ENCODE results near the gene EHMT1. TPM values are rescaled to one million over a fixed set of nuclear protein-coding genes. Genes with fewer than 3 reads are reported as not detected.

EHMT1 gene
- 100 to 1,000 TPM in 3 of 4 donors, 10 to 100 TPM in 1; 77.2 to 300 (median 161) TPM for total RNA-seq

DNA sequence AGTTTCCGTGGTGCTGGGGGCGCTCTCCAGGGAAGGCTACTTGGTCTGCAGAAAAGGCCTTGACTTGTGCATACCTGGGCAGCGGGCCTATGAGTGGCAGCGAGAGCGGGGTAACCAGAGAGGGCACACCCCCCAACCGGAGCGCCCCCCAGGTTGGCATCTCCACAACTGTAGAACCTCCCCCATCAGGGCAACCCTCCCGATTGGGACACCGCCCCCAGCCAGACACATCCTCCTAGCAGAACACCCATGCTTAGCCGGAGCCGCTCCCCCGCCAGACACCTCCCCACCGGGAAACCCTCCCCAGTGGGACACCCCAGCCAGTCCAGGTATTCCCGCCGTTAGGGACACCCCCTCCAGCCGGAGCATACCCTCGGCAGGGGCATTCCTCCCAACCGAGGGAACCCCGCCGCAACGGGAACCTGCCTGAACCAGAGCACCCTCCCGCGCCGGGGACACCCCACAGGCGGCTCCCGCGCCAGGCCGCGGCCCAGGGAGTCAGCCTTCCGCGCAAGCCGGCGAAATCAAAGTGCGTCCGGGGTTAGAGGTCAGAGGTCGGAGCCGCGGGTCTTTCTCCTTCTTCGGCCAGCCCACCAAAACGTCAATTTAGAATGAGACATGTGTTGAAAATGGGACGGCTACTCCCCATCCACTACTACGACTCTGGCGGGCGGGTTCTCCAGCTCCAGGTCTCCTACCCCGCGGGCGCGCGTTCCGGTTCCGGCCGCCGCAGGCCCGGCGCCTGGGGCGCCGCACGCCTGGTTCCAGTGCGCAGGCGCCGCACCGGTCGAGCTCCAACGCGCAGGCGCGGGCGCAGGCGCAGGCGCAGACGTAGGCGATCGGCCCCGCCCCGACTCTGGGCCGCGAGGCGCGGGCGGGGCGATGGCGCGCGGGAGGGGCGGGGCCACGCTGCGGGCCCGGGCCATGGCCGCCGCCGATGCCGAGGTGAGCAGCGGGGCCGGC lies at the start of gene EHMT1:
Gene EHMT1, plus strand, starts transcription at position 901 of the 963 bp plus-strand sequence. Its CDS starts 24 bp downstream, at position 925.
- Histone ChIP-seq H3K27me3 (no peaks in the 10 kb centered on the region), H3K27ac (peak within 1 kb of the TSS; percentile 90 to 96 (median 93)), H3K9me3 (no peaks in the 10 kb centered on the region), H3K4me1 (peaks cover 0 to 41% (median 17%) of the 10 kb centered on the region in 4 donors), H3K4me3 (peak within 1 kb of the TSS; percentile 73 to 94 (median 90)), H3K36me3 (peaks cover 0 to 30% (median 0%) of the 10 kb centered on the region in 3 donors)
- DNase-seq, result peak; percentile 76 to 93 (median 92)
- TF ChIP-seq POLR2A (IDR thresholded peaks at IDR 0.05), result peak; percentile 82 to 84
- TF ChIP-seq, protein P1, sequence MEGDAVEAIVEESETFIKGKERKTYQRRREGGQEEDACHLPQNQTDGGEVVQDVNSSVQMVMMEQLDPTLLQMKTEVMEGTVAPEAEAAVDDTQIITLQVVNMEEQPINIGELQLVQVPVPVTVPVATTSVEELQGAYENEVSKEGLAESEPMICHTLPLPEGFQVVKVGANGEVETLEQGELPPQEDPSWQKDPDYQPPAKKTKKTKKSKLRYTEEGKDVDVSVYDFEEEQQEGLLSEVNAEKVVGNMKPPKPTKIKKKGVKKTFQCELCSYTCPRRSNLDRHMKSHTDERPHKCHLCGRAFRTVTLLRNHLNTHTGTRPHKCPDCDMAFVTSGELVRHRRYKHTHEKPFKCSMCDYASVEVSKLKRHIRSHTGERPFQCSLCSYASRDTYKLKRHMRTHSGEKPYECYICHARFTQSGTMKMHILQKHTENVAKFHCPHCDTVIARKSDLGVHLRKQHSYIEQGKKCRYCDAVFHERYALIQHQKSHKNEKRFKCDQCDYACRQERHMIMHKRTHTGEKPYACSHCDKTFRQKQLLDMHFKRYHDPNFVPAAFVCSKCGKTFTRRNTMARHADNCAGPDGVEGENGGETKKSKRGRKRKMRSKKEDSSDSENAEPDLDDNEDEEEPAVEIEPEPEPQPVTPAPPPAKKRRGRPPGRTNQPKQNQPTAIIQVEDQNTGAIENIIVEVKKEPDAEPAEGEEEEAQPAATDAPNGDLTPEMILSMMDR (IDR thresholded peaks at IDR 0.05), result peak in 1 of 6 experiments; percentile 6

DNA sequence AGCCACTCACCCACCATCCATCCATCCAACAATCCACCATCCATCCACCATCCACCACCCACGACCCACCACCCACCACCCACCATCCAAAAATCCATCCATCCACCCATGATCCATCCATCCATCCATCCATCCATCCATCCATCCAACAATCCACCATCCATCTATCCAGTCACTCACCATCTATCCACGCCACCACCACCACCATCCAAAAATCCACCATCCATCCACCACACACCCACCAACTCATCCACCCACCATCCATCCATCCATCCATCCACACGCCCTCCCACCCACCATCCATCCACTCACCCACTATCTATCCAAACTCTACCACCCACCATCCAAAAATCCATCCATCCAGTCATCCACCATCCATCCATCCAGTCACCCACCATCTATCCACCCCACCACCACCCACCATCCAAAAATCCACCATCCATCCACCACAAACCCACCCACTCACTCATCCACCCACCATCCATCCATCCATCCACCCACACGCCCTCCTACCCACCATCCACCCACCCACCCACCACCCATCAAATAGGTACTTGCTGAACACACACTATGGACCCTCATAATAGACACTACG lies 49.1 kb upstream of the EHMT1 start:
- Histone ChIP-seq H3K36me3 (peaks cover 0 to 44% (median 0%) of the 10 kb centered on the region in 3 donors), H3K27me3 (no peaks in the 10 kb centered on the region)

DNA sequence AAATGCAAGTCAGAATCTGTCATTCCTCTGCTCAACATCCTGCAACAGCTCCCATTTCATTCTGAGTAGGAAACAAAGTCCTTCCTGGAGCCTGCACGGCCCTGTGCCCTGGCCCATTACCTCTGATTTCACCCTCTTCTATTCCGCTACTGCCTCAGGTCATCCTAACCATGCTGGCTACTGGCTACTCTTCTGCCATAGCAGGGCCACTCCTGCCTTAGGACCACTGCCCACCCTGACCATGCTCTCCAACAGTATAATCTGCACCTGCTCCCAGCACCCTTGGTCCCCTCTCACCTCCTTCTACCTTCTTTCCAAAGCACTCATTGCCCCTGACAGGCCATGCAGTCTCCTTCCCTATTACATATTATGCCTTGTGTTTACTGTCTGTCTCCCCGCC lies 48.2 kb upstream of the EHMT1 start:
- H3K27me3 ChIP-seq, result no peaks in the 10 kb centered on the region
- no peak overlapping the region for H3K4me3 ChIP-seq
- no peak overlapping the region for H3K27ac ChIP-seq
- H3K4me1 ChIP-seq, result no peaks in the 10 kb centered on the region
- no peaks in the 10 kb centered on the region for H3K9me3 ChIP-seq
- no peak for TF ChIP-seq POLR2A (IDR thresholded peaks at IDR 0.05)
- TF ChIP-seq, protein P1 (IDR thresholded peaks at IDR 0.05), result no peak
- peaks cover 0 to 48% (median 0%) of the 10 kb centered on the region in 3 donors for H3K36me3 ChIP-seq
- no peak for DNase-seq

More for the DNA sequence above, 49.1 kb upstream of the EHMT1 start:
- no peak for DNase-seq
- H3K4me3 ChIP-seq, result no peak overlapping the region
- H3K9me3 ChIP-seq, result no peaks in the 10 kb centered on the region
- TF ChIP-seq, protein P1 (IDR thresholded peaks at IDR 0.05), result no peak
- TF ChIP-seq POLR2A (IDR thresholded peaks at IDR 0.05), result no peak
- no peak overlapping the region for H3K27ac ChIP-seq
- no peaks in the 10 kb centered on the region for H3K4me1 ChIP-seq

DNA sequence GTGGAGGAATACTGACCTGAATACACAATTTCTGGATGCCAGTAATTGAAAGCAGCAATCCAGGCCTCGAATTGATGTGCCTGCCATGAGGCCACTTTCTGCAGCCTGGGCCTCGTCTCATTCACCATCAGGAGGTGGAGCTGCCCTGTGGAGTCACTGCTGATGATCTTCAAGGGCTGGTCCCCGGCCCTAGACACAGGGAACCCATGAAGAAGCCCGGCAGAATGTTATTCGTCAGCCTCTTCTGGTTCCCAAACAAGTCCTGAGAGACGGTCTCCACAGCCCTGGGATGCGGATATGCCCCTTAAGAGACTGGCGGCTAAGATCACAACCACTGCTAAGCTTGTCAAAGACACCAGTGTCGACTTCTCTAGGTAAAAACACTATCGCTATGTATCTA lies 44.6 kb upstream of the EHMT1 start:
- Histone ChIP-seq H3K4me1 (peaks cover 0 to 20% (median 8%) of the 10 kb centered on the region in 4 donors), H3K27me3 (no peaks in the 10 kb centered on the region), H3K9me3 (no peaks in the 10 kb centered on the region), H3K27ac (no peak overlapping the region), H3K4me3 (no peak overlapping the region), H3K36me3 (peaks cover 0 to 51% (median 0%) of the 10 kb centered on the region in 3 donors)
- no peak for TF ChIP-seq POLR2A (IDR thresholded peaks at IDR 0.05)
- TF ChIP-seq, protein P1 (IDR thresholded peaks at IDR 0.05), result no peak
- no peak for DNase-seq

DNA sequence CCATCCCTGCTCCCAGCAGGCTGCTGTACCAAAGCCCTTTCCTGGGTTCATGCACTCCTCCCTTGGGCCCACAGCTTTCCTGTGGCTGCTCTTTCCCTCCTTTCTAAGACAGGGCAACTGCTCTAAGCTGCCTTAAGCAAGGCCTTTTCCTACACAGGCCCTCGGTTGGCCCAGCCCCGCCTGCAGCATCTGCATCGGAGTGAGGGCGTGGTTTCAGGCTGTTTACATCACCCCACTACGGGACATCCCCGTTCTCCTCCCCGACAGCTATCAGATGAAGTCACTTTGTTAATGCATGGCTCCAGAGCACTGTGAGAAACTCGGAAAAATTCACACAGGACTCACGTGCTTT lies 43.5 kb upstream of the EHMT1 start:
- Histone ChIP-seq H3K27ac (peak overlapping the region in 1 of 4 donors; percentile 22), H3K9me3 (no peaks in the 10 kb centered on the region), H3K4me1 (peaks cover 0 to 20% (median 10%) of the 10 kb centered on the region in 4 donors), H3K4me3 (no peak overlapping the region), H3K27me3 (no peaks in the 10 kb centered on the region), H3K36me3 (peaks cover 0 to 51% (median 0%) of the 10 kb centered on the region in 3 donors)
- no peak for DNase-seq
- no peak for TF ChIP-seq POLR2A (IDR thresholded peaks at IDR 0.05)
- TF ChIP-seq, protein P1 (IDR thresholded peaks at IDR 0.05), result no peak

Data from Peyer's patch (tissue), 4 donors.